IMR-90 (cell line): Measurements from ENCODE around the gene FKBP14. TPM values are rescaled to one million over a fixed set of nuclear protein-coding genes. Genes with fewer than 3 reads are reported as not detected.

Experiments
- ATAC-seq: fragments of 200-7000 bp; cut with Tn5 transposase; 2 replicates; pipeline ENCODE4 v1.9.1; 2020; ENCODE audit warnings: low read depth, mild to moderate bottlenecking, moderate library complexity
- BruUV-seq: library from RNA; stranded (reverse); fragments of 400-500 nt; replicated peaks from 2 replicates; lab custom pipeline; 2021; lab: Mats Ljungman, UMichigan
- CTCF ChIA-PET: fragments of 300-600 bp; formaldehyde crosslinking; extraction: SDS; loops from one replicate; lab custom pipeline; 2021; ENCODE audit warnings: antibody characterized with exemption; lab: Yijun Ruan, JAX
- POLR2A ChIA-PET: fragments of 300-600 bp; sonication (Branson Sonifier 250); formaldehyde crosslinking; loops from one replicate; lab custom pipeline; 2022; ENCODE audit warnings: antibody characterized with exemption; ENCODE audit not compliant: unreplicated experiment; lab: Charles Lee
- DNase-seq: peaks from one replicate; pipeline ENCODE4 v3.0.0; 2013
- H2AFZ ChIP-seq: replicated peaks from 2 replicates; pipeline ENCODE3; 2013; ENCODE audit warnings: low read length, mild to moderate bottlenecking; ENCODE audit not compliant: poor library complexity
- H2AK5ac ChIP-seq: 2 replicates; pipeline ENCODE4 v1.6.1; 2013; ENCODE audit warnings: low read depth, low read length, inconsistent platforms
- H2AK9ac ChIP-seq: replicated peaks from 2 replicates; pipeline ENCODE3; 2013; ENCODE audit warnings: mild to moderate bottlenecking, low read depth, low read length, moderate library complexity; ENCODE audit not compliant: poor library complexity
- H2BK120ac ChIP-seq: 2 replicates; pipeline ENCODE4 v1.6.1; 2013; ENCODE audit warnings: low read depth, low read length, inconsistent platforms
- H2BK15ac ChIP-seq: 3 replicates; pipeline ENCODE4 v1.6.1; 2013; ENCODE audit warnings: low read depth, low read length, inconsistent platforms
- H2BK20ac ChIP-seq: 2 replicates; pipeline ENCODE4 v1.6.1; 2013; ENCODE audit warnings: low read depth, mild to moderate bottlenecking, inconsistent platforms, low read length, moderate library complexity
- H2BK5ac ChIP-seq: 2 replicates; pipeline ENCODE4 v1.6.1; 2013; ENCODE audit warnings: mild to moderate bottlenecking, low read depth, low read length, inconsistent platforms; ENCODE audit not compliant: poor library complexity, severe bottlenecking
- H3K14ac ChIP-seq: replicated peaks from 2 replicates; pipeline ENCODE4 v1.6.1; 2013; ENCODE audit warnings: low read depth, low read length, inconsistent platforms
- H3K18ac ChIP-seq: 2 replicates; pipeline ENCODE4 v1.6.1; 2013; ENCODE audit warnings: low read depth, low read length, control low read depth
- H3K23ac ChIP-seq: 2 replicates; pipeline ENCODE4 v1.6.1; 2013; ENCODE audit warnings: low read depth, low read length, inconsistent platforms
- H3K27ac ChIP-seq: 2 replicates; pipeline ENCODE4 v1.5.1; 2013; ENCODE audit warnings: mild to moderate bottlenecking, control low read depth, low read length; ENCODE audit not compliant: insufficient read depth
- H3K27me3 ChIP-seq: 2 replicates; pipeline ENCODE4 v1.6.1; 2013; ENCODE audit warnings: low read length; ENCODE audit not compliant: control insufficient read depth, insufficient read depth
- H3K36me3 ChIP-seq: 2 replicates; pipeline ENCODE4 v1.6.1; 2013; ENCODE audit warnings: low read length, mixed read lengths; ENCODE audit not compliant: control insufficient read depth, insufficient read depth
- H3K4ac ChIP-seq: 2 replicates; pipeline ENCODE4 v1.6.1; 2013; ENCODE audit warnings: low read depth, low read length, inconsistent platforms
- H3K4me1 ChIP-seq: 2 replicates; pipeline ENCODE4 v1.6.1; 2013; ENCODE audit warnings: low read length, mixed read lengths; ENCODE audit not compliant: control insufficient read depth, insufficient read depth
- H3K4me2 ChIP-seq: 2 replicates; pipeline ENCODE4 v1.6.1; 2013; ENCODE audit warnings: low read depth, mild to moderate bottlenecking, control low read depth, low read length, moderate library complexity
- H3K4me3 ChIP-seq: 2 replicates; pipeline ENCODE4 v1.5.1; 2013; ENCODE audit warnings: low read depth, mild to moderate bottlenecking, control low read depth, low read length, moderate library complexity; ENCODE audit not compliant: insufficient read depth
- H3K56ac ChIP-seq: 2 replicates; pipeline ENCODE4 v1.6.1; 2013; ENCODE audit warnings: low read length, inconsistent platforms; ENCODE audit not compliant: insufficient read depth; ENCODE audit errors: extremely low read depth
- H3K79me1 ChIP-seq, 2 experiments: 2 replicates each; pipeline ENCODE4 v1.6.1; 2013; ENCODE audit warnings: low read length in 2 of 2, inconsistent platforms in 1 of 2, low read depth in 1 of 2
- H3K9ac ChIP-seq: 2 replicates; pipeline ENCODE4 v1.6.1; 2013; ENCODE audit warnings: low read depth, low read length, control low read depth
- H3K9me1 ChIP-seq: 2 replicates; pipeline ENCODE4 v1.6.1; 2013; ENCODE audit warnings: low read length, inconsistent platforms; ENCODE audit not compliant: insufficient read depth
- H3K9me3 ChIP-seq: 2 replicates; pipeline ENCODE4 v1.6.1; 2013; ENCODE audit warnings: low read length; ENCODE audit not compliant: control insufficient read depth, insufficient read depth
- H4K20me1 ChIP-seq: 2 replicates; pipeline ENCODE4 v1.6.1; 2013; ENCODE audit warnings: low read length, inconsistent platforms; ENCODE audit not compliant: insufficient read depth
- H4K5ac ChIP-seq: 2 replicates; pipeline ENCODE4 v1.6.1; 2013; ENCODE audit warnings: mild to moderate bottlenecking, low read depth, low read length, control low read depth
- H4K8ac ChIP-seq, 2 experiments: 2 replicates each; pipeline ENCODE4 v1.6.1; 2013; ENCODE audit warnings: low read depth in 2 of 2, low read length in 2 of 2, control low read depth in 1 of 2, inconsistent platforms in 1 of 2
- H4K91ac ChIP-seq: 2 replicates; pipeline ENCODE4 v1.6.1; 2013; ENCODE audit warnings: low read depth, low read length, inconsistent platforms; ENCODE audit not compliant: insufficient read depth
- CEBPB ChIP-seq: IDR thresholded peaks from 2 replicates; pipeline ENCODE4 v1.6.1; 2012; ENCODE audit warnings: low read depth, low read length, improper control_type of control experiment
- CHD1 ChIP-seq: IDR thresholded peaks from 2 replicates; pipeline ENCODE4 v1.6.1; 2012; ENCODE audit warnings: low read depth, low read length, improper control_type of control experiment
- FOS ChIP-seq: fragments of 150-350 bp; IDR thresholded peaks from 2 replicates; pipeline ENCODE4 v1.6.1; 2016; ENCODE audit warnings: low read depth, low read length
- MAFK ChIP-seq: IDR thresholded peaks from 2 replicates; pipeline ENCODE4 v1.6.1; 2012; ENCODE audit warnings: low read depth, low read length, improper control_type of control experiment
- MXI1 ChIP-seq: IDR thresholded peaks from 2 replicates; pipeline ENCODE4 v1.6.1; 2012; ENCODE audit warnings: low read depth, mild to moderate bottlenecking, low read length, moderate library complexity, borderline replicate concordance
- NFE2L2 ChIP-seq: fragments of 150-350 bp; IDR thresholded peaks from 2 replicates; pipeline ENCODE4 v1.6.1; 2016; ENCODE audit warnings: low read depth, mild to moderate bottlenecking, low read length
- POLR2A ChIP-seq: IDR thresholded peaks from 2 replicates; pipeline ENCODE4 v1.6.1; 2012; ENCODE audit warnings: mild to moderate bottlenecking, low read depth, low read length
- RAD21 ChIP-seq: IDR thresholded peaks from 2 replicates; pipeline ENCODE4 v1.6.1; 2012; ENCODE audit warnings: low read length, improper control_type of control experiment
- RCOR1 ChIP-seq: IDR thresholded peaks from 2 replicates; pipeline ENCODE4 v1.6.1; 2012; ENCODE audit warnings: mild to moderate bottlenecking, low read length, improper control_type of control experiment; ENCODE audit not compliant: insufficient replicate concordance
- RFX5 ChIP-seq: IDR thresholded peaks from 2 replicates; pipeline ENCODE4 v1.8.0; 2012; ENCODE audit warnings: low read depth, mild to moderate bottlenecking, low read length, moderate library complexity
- SMC3 ChIP-seq: fragments of 150-350 bp; IDR thresholded peaks from 2 replicates; pipeline ENCODE4 v1.6.1; 2016; ENCODE audit warnings: low read depth, mild to moderate bottlenecking, antibody characterized with exemption, low read length, moderate library complexity
- USF2 ChIP-seq: fragments of 150-350 bp; IDR thresholded peaks from 2 replicates; pipeline ENCODE4 v1.6.1; 2017; ENCODE audit warnings: mild to moderate bottlenecking, antibody characterized with exemption, low read length, low read depth
- WGBS, 2 experiments: methylation state at CpG; one replicate each; pipeline versions ENCODE4 v1.1.5 to v1.1.7; 2013; ENCODE audit warnings: missing lambda C conversion rate in 2 of 2; ENCODE audit not compliant: insufficient read length in 1 of 2; ENCODE audit errors: extremely low coverage in 2 of 2; 5-methylcytosine and 5-hydroxymethylcytosine counted together
- dilution Hi-C: fragments of 300-500 bp; cut with HindIII; formaldehyde crosslinking; loops from one replicate; pipeline ENCODE4 v1.14.3; 2018; ENCODE audit warnings: low sequenced_read_pairs; ENCODE audit not compliant: unreplicated experiment
- in situ Hi-C: fragments of 300-500 bp; cut with MboI; formaldehyde crosslinking; loops from 3 replicates; pipeline ENCODE4 v1.14.3; 2019; ENCODE audit warnings: low sequenced_read_pairs, inconsistent platforms, mixed read lengths
- intact Hi-C: fragments of 100-400 bp; cut with micrococcal nuclease; formaldehyde crosslinking; loops from 2 replicates; pipeline ENCODE4 v1.10.0; 2022
- polyA plus RNA-seq, 3 experiments: library from polyadenylated mRNA; depleted of rRNA; stranded (reverse); fragments of >200 nt; gene quantifications; 2 replicates each; pipeline ENCODE4 v1.2.3, GENCODE V29; 2012; ENCODE audit warnings: low replicate concordance in 1 of 3
- total RNA-seq: library from RNA; depleted of rRNA; stranded (reverse); fragments of >200 nt; gene quantifications from 2 replicates; pipeline ENCODE4 v1.2.3, GENCODE V29; 2012
- TF ChIP-seq, protein P1 (sequence below): conservative IDR thresholded peaks from 2 replicates; pipeline ENCODE4 v1.5.1; 2012; ENCODE audit warnings: mild to moderate bottlenecking, low read depth, low read length, improper control_type of control experiment
- TF ChIP-seq, protein P2 (sequence below): fragments of 150-350 bp; IDR thresholded peaks from 2 replicates; pipeline ENCODE4 v1.6.1; 2016; ENCODE audit warnings: low read depth, mild to moderate bottlenecking, low read length, moderate library complexity, borderline replicate concordance

The FKBP14 gene
- total and polyA plus RNA-seq, 2 of the 4 experiments (the other 2 are of a cell fraction), result 26.3 to 27.1 TPM

- H3K56ac ChIP-seq, result no peak overlapping the region
- DNase-seq (peak; percentile 82), ATAC-seq (no peak)
- no peak overlapping the region for H3K9ac ChIP-seq
- intact Hi-C loops (no loop called here), in situ Hi-C loops (no loop called here), dilution Hi-C loops (no loop called here)
- no peak overlapping the region for H3K4me3 ChIP-seq
- no peak overlapping the region for H2BK15ac ChIP-seq
- no peak overlapping the region for H3K27ac ChIP-seq
- POLR2A ChIA-PET, result no interaction called here
- H3K9me1 ChIP-seq, result peaks cover 3% of the 10 kb centered on the region; the same call in 1 of the 2 replicates
- no peak overlapping the region for H4K8ac ChIP-seq
- peak overlapping the region; percentile 14 for H2AFZ ChIP-seq
- no peaks in the 10 kb centered on the region for H3K9me3 ChIP-seq
- no peak overlapping the region for H2BK20ac ChIP-seq
- CTCF ChIA-PET, result no interaction called here
- H2AK5ac ChIP-seq, result no peak overlapping the region
- H3K36me3 ChIP-seq, result no peaks in the 10 kb centered on the region
- peaks cover 4% of the 10 kb centered on the region; the same call in 1 of the 2 replicates for H3K4me1 ChIP-seq
- no peak overlapping the region for H4K91ac ChIP-seq
- no peak overlapping the region for H3K18ac ChIP-seq
- peak overlapping the region; percentile 55; the same call in 1 of the 2 replicates for H3K4me2 ChIP-seq
- H3K79me1 ChIP-seq, result peaks cover 9 to 63% of the 10 kb centered on the region in 2 experiments; a peak in 3 of 4 replicates
- no peak for TF ChIP-seq CHD1
- no peak for TF ChIP-seq USF2
- no peak for TF ChIP-seq RAD21
- TF ChIP-seq SMC3, result no peak
- TF ChIP-seq NFE2L2, result no peak
- no peak for TF ChIP-seq RFX5
- TF ChIP-seq, protein P1, sequence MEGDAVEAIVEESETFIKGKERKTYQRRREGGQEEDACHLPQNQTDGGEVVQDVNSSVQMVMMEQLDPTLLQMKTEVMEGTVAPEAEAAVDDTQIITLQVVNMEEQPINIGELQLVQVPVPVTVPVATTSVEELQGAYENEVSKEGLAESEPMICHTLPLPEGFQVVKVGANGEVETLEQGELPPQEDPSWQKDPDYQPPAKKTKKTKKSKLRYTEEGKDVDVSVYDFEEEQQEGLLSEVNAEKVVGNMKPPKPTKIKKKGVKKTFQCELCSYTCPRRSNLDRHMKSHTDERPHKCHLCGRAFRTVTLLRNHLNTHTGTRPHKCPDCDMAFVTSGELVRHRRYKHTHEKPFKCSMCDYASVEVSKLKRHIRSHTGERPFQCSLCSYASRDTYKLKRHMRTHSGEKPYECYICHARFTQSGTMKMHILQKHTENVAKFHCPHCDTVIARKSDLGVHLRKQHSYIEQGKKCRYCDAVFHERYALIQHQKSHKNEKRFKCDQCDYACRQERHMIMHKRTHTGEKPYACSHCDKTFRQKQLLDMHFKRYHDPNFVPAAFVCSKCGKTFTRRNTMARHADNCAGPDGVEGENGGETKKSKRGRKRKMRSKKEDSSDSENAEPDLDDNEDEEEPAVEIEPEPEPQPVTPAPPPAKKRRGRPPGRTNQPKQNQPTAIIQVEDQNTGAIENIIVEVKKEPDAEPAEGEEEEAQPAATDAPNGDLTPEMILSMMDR, result no peak
- no peak for TF ChIP-seq FOS
- TF ChIP-seq, protein P2, sequence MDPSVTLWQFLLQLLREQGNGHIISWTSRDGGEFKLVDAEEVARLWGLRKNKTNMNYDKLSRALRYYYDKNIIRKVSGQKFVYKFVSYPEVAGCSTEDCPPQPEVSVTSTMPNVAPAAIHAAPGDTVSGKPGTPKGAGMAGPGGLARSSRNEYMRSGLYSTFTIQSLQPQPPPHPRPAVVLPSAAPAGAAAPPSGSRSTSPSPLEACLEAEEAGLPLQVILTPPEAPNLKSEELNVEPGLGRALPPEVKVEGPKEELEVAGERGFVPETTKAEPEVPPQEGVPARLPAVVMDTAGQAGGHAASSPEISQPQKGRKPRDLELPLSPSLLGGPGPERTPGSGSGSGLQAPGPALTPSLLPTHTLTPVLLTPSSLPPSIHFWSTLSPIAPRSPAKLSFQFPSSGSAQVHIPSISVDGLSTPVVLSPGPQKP, result no peak
- no peak for TF ChIP-seq MXI1
- no peak for TF ChIP-seq POLR2A
- no peak for TF ChIP-seq CEBPB
- no peak for TF ChIP-seq RCOR1
- TF ChIP-seq MAFK, result no peak
- WGBS, 2 experiments, result 83% methylated on average over 2 of the region's 4 CpGs; no CpG with 5 or more reads in 1 of the 2 experiments
- no peak overlapping the region for H3K4ac ChIP-seq
- no peak overlapping the region for H2AK9ac ChIP-seq
- no peak overlapping the region for H3K23ac ChIP-seq
- H4K20me1 ChIP-seq, result peaks cover 26% of the 10 kb centered on the region; the same call in 1 of the 2 replicates
- peak overlapping the region; percentile 19; the same call in 1 of the 2 replicates for H3K14ac ChIP-seq
- no peak overlapping the region for H4K5ac ChIP-seq
- H2BK120ac ChIP-seq, result no peak overlapping the region
- peak overlapping the region; percentile 7 for H2BK5ac ChIP-seq
- H3K27me3 ChIP-seq, result no peaks in the 10 kb centered on the region
- no TSS peak for BruUV-seq
Observed at GRCh38 chr7:30032310-30033125, 6.0 kb upstream of the FKBP14 start.
